ENCODE results near the gene CCP110.

DNA sequence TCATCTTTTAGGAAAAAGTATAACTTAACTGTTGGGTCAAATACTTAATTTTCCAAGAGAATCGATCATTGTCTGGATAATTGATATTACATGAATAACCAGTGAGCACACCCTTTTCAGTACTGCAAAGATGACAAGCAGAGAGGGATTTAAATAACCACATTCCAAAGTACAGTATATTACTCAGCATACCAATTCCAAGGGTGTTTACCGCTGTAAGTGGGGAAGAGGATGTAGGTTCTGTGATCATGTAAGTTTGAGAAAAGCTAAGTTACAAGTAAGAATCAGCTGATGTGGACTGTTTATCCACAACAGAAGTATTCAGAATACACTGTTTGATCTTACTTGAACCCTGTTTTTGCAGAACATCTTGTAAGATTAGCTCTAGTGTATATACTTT lies 8.0 kb upstream of the CCP110 start:
- TF ChIP-seq CTCF (IDR thresholded peaks at IDR 0.05) = no peak
- no peak for TF ChIP-seq EP300 (IDR thresholded peaks at IDR 0.05)
